Measurements from ENCODE around the gene INCA1. TPM values are rescaled to one million over a fixed set of nuclear protein-coding genes. Genes with fewer than 3 reads are reported as not detected.

INCA1 gene
- total and polyA plus RNA-seq, 2 of the 13 experiments (the other 11 are each of a cell fraction or from before 2014, with no cell fraction given), result 0.93 to 2.6 TPM

DNA sequence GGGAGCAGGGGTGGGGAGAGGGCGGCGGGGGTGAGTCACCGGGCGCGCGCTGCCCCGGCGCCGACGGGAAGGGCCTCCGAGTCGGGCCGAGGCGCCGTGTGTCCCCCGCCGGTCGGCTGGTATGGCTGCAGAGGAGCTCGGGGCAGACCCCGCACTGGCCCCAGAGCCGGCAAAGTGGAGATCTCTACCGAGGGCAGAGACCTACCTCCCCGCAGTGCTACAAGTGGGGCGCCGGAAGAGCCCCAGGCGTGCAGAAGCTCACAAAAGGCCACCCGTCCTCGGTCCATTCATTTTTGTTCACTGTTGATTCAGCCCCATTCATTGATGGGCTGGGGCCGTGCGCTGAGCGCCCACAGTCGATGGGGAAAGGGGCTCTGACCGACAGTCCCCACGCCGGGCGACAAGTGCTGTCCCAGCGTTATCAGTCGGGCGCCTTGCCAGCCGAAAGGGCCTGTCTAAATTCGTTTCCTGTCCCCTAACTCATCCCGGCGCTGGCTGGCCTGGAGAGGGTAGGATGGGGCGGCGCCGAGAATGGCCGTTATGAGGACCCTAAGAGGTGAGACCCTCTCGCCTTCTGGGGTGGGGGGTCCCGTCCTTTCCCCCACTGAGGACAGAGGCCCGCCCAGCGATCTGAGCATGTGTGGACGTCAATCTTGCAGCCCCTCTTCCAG lies 47.1 kb downstream of the INCA1 start (continued):
- TF ChIP-seq, protein P1, sequence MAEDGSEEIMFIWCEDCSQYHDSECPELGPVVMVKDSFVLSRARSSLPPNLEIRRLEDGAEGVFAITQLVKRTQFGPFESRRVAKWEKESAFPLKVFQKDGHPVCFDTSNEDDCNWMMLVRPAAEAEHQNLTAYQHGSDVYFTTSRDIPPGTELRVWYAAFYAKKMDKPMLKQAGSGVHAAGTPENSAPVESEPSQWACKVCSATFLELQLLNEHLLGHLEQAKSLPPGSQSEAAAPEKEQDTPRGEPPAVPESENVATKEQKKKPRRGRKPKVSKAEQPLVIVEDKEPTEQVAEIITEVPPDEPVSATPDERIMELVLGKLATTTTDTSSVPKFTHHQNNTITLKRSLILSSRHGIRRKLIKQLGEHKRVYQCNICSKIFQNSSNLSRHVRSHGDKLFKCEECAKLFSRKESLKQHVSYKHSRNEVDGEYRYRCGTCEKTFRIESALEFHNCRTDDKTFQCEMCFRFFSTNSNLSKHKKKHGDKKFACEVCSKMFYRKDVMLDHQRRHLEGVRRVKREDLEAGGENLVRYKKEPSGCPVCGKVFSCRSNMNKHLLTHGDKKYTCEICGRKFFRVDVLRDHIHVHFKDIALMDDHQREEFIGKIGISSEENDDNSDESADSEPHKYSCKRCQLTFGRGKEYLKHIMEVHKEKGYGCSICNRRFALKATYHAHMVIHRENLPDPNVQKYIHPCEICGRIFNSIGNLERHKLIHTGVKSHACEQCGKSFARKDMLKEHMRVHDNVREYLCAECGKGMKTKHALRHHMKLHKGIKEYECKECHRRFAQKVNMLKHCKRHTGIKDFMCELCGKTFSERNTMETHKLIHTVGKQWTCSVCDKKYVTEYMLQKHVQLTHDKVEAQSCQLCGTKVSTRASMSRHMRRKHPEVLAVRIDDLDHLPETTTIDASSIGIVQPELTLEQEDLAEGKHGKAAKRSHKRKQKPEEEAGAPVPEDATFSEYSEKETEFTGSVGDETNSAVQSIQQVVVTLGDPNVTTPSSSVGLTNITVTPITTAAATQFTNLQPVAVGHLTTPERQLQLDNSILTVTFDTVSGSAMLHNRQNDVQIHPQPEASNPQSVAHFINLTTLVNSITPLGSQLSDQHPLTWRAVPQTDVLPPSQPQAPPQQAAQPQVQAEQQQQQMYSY (CRISPR knock-in tag; IDR thresholded peaks at IDR 0.05), result no peak; the same call in 1 of the 2 replicates
- TF ChIP-seq MBD4 (IDR thresholded peaks at IDR 0.05; ENCODE audit: borderline replicate concordance, low read length) (no peak), HOXA5 (CRISPR knock-in tag; IDR thresholded peaks at IDR 0.05) (peak; percentile 45; the same call in 1 of the 2 replicates), RNF219 (CRISPR knock-in tag; IDR thresholded peaks at IDR 0.05) (no peak), PCBP2 (optimal IDR thresholded peaks at IDR 0.05; ENCODE audit: low read depth, low read length, poor library complexity, severe bottlenecking) (no peak), ZNF224 (CRISPR knock-in tag; IDR thresholded peaks at IDR 0.05) (no peak), MXD1 (CRISPR knock-in tag; IDR thresholded peaks at IDR 0.05) (peak; percentile 78), MTF1 (CRISPR knock-in tag; IDR thresholded peaks at IDR 0.05) (no peak), MEF2D (CRISPR knock-in tag; IDR thresholded peaks at IDR 0.05) (0 out of 2 replicates have a peak, but pooled peaks have one; percentile 52), ZNF563 (CRISPR knock-in tag; IDR thresholded peaks at IDR 0.05) (no peak; the same call in 1 of the 2 replicates), ZFP1 (CRISPR knock-in tag; IDR thresholded peaks at IDR 0.05) (no peak), KIAA2018 (CRISPR knock-in tag; IDR thresholded peaks at IDR 0.05; ENCODE audit: borderline replicate concordance) (no peak), ZNF747 (CRISPR knock-in tag; IDR thresholded peaks at IDR 0.05; ENCODE audit: borderline replicate concordance) (peak; percentile 7; the same call in 1 of the 2 replicates), SP140L (CRISPR knock-in tag; IDR thresholded peaks at IDR 0.05; ENCODE audit: borderline replicate concordance) (no peak), PHF5A (CRISPR knock-in tag; IDR thresholded peaks at IDR 0.05; ENCODE audit: low read depth, unreplicated experiment) (no peak)

Data from HepG2 (cell line).